CD4-positive, alpha-beta T cell treated with Interferon alpha-2 for 1 hour (primary cell): ENCODE measurements around the gene EVX1.

Experiments
- DNase-seq, 2 donors: peaks; one replicate each; pipeline ENCODE4 v3.0.0-alpha.2; 2020 to 2022

The EVX1 gene

DNA sequence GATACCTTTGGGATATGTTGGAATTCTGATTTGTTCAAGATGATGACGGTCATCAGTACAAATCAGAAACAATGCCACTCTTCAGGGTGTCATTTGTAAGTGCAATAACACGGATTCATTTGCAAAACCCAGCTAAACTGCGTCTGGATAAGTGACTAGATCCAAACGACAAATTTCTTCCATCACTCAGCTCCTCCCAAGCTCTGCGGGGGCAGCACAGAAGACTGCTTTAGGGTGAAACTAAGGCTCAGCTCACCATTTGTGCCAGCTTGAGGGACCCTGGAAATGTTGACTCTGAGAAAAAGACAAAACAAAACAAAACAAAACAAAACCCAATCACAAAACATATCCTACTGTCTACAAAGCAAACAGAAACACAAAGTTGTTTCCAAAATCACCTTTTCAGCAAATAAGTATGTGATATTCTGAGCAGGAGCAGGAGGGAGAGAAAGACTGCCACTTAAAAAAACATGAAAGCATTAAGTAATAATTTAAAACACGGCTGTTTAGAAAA is 8.0 kb downstream of the EVX1 start:
- no peak for DNase-seq

DNA sequence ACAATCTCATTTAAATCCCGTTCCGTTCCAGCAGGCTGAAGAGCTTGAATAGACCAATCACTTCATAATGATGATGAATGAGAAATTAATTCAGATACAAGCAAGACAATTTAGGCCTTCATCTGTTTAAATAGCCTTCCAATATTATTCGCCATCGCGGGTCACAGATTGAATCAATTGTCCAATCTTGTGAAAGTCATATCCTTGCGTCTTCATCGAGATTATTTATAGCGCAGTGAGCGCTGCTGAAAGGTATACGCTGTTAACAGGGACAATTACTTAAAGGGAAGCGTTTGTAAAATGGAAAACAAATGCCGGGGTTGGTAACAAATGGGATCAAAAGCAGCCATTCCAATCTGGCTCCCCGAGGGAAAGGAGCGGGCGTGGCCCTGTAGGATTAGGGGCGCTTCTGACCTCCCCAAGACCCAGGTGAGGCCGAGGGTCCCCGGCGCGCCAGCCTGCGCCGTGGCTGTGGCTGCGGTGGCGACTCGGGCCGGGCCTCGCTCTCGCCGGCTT is 8.6 kb downstream of the EVX1 start:
- no peak for DNase-seq

DNA sequence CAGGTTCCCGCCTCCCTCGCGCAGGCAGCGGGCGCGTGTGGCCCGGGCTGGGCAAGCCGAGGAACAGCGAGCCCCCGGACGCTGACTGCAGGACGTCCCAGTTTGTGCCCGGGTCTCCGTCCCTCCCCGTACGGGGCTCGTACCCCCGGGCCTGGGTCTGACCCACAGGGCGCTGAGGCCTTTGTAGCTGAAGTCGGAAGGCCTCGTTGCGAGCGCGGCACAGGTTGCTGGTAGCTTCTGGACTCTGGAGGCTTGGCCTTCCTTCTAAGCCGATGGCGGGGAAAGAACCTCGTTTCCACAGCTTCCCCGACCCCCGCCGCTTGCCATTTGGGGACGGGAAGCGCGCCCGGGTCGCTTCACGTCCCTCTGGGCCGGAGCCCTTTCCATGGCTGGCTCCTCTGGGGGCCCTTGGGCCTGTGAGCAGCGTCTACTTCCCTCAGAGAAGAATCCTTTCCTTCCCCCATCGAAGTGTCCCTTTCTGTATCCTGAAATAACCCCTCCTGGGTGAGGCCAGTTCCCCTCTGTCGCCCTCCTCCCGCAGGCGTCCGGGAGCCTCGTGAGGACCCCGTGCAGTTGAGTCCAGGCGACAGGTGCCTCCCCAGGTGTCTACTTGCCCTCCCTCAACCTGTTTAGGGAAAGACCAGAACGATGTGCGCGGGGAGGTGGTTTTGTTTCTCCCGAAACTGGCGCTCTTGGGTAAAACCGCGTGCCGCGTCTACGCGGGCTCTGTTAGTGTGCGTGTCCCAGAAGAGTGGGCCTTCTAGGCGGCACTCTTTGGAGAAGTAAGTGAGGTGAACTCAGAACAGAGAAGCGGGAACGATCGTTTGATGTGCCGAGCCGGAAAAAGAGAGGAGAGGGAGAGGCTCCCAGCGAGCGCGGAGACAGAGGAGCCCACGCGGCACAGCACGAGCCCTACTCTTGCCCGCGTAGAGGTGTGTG is 9.3 kb downstream of the EVX1 start:
- DNase-seq, result no peak

DNA sequence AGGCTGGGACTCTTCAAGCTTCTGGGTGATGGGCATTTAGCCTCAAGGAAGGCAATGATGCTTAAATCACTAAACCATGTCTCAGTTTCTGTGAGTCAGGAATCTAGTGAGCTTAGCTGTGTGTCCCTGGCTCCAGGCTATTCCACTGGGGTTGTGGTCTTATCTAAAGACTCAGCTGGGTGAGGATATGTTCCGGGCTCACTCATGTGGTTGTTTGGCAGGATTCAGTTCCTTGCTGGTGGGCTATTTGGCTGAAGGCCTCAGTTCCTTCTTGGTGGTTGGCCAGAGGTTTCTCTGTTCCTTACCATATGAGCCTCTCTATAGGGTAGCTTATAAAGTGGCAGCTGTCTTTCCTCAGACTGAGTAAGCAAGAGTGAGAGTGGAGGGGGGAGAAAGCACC is 12.0 kb downstream of the EVX1 start:
- DNase-seq, result no peak

DNA sequence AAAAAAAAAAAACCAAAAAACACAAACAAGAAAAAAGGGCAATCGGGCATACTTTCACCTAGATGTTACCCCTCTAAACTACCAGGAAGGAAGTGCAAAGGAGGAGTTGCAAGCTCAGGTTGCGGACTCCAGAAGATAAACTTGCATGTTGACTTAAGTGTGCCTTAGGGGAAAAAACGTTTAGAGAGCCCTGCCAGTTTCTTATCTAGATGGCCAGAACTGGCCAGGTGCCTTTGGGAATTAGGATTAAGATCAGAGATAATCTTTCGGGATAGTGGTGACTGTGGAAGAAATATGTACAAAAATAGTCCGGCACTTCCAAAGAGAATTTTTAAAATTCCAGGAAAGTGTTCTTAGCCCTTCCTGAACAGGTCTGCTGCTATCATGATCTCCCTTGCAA is 17.6 kb downstream of the EVX1 start:
- no peak for DNase-seq

DNA sequence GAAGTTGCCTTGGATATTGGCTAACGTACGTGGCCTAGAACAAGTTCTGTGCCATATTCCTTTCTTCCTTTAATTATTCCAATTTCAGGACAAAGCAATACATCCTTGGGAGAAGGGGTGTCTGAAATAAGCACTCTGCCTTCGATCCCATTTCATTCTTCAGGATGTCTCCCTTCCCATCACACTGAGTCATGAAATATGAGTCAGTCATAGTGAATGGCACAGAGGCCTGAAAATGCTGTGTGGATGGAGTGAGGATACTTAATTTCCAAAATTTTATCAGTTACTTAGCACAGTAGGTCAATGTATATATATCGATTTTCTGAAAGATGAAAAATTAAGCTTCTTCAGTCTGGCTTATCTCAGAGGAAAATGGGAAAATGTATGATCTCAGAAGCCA is 19.5 kb downstream of the EVX1 start:
- no peak for DNase-seq

DNA sequence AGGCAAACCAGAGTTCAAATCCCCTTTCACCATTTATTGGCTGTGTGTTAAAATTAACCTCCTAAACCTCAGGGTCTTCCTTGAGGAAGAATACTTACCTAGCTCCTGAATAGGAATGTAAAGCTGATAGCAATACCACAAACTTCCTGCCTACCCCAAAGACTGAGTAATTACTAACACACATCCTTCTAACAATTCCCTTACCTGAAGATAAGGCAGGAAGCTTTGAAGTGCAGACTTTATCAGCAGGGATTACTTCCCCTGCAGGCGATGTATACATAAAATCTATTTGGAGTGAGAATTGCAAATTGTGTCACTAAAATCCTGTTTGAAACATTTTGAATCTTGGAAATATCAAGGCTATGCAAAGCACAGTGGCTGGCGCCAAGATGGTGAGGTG is 21.2 kb downstream of the EVX1 start:
- no peak for DNase-seq

DNA sequence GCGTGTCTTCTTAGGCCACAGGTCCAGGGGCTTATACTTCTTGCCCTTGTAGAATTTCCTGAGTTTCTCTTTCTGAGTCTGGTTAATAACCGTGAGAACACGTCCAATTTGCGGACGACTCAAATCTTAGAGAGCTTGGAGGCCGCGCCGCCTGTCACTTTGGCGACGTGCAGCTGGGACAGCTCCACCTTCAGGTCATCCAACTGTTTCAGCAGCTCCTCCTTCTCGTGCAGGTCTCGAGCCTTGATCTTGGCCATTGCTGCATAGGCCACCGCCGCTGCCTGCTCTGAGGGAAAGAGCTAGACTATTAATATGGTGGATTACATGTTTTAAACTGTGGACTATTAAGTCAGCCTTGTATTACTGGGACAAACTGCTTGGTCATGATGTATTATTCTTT is 26.9 kb downstream of the EVX1 start:
- no peak for DNase-seq

DNA sequence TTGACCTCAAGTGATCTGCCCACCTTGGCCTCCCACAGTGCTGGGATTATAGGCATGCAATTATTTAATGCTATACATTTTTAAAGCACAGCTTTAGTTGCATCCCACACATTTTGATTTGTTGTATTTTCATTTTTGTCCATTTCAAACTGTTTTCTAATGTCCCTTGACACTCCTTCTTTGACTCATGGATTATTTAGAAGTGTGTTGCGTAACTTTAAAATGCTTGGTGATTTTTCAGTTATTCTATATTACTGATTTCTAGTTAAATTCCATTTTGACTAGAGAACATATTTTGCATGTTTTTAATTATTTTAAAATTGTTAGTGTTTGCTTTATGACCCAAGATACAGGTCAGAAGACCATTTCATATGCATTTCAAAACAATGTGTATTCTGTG is 28.8 kb downstream of the EVX1 start:
- no peak for DNase-seq

DNA sequence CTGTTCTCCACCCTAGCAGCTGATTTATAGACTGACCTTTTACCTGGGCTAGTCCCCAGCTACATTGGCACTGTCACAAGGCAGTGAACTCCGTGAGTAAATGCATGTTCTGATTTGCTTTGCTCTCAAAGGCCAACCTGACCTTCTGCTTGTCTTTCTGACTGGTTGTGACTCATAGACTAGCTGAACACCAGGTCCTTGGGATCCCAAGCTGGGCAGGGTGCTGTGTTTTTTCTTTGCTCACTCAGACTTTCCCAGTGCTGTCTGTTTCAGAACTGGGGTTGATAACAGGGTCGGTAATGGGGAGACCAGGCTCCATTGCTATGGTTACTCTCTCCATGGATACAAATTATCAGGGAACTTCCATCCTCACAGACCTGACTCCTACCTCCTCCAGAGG is 35.0 kb downstream of the EVX1 start:
- DNase-seq, result no peak

DNA sequence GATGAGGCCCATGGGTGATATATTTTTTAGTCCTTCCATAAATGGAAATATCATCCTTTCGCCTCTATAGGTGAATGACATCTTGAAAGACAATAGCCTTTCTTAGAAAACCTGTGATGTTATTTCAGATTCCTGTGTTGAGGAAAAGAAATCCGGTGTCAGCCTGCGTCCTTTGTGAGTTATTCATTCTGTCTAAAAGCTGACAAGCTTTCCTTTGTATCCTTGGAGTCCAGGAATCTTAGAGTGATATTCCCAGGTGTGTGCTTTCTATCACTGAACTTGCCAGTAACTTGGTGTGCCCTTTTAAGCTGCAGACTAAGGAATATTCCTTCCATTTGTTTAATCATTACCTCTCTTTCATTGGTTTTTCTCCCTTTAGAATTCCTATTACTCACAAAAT is 41.0 kb downstream of the EVX1 start:
- DNase-seq, result no peak

DNA sequence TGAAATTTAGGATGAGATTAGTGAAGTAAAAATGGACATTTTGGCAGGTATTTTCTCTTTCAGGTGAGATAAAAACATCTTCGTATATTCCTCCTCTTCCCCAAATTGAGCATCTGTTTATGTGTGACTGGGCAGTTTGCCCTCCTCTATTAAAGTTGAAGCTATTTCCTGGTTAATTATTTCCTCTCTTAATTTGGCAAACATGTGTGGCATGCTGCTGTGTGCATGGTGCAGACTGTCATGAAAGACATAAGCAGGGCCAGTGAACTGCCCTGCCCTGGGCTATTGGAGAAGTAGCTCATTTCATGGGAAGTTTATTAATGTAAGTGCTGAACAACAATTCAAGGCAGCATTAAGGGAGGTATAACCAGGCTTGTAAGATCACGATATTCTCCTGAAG is 52.6 kb downstream of the EVX1 start:
- no peak for DNase-seq

DNA sequence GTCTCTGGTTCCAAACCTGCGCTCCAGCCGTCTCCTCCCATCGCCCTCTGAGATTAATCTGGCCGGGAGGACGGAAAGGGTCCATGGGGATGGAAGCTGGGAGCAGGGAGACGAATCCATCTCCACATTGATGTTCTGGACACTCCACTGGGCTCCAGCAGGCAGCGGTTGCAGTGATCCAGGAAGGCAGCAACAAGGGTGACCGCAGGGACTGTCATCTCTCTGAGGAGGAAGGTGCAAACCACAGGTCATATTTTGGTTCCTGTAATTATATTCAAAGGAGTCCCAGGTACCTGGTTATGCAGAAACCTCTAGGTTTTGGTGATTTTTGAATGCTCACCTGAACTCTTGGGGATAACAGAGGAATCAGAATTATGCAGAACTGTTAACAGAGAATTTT is 54.8 kb downstream of the EVX1 start:
- no peak for DNase-seq
